GM12872 (cell line): Measurements from ENCODE around the gene PLEKHG7.

Experiments
- CTCF ChIP-seq: IDR thresholded peaks from 3 replicates; pipeline ENCODE4 v1.5.1; 2011; ENCODE audit warnings: low read depth, mild to moderate bottlenecking, low read length, moderate library complexity; ENCODE audit not compliant: insufficient read depth

PLEKHG7 gene

DNA sequence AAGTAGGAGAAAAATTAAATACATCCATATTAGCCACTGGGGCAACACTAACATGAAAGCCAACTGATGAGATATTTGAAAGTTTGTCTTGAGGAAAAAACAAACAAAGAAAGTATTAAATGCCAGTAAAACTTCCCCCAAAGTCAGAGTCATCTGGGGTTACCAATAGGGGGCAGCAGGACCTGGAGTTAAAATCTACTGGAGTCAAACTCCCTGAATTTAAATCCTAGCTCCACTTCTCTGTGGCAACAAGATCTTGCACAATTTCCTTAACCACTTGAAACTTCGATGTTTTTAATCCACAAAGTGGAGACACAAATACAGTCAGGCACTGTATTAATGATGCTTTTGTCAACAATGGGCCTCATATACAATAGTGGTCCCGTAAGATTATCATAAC, 14.4 kb downstream of the PLEKHG7 start:
- TF ChIP-seq CTCF, result peak; percentile 41

DNA sequence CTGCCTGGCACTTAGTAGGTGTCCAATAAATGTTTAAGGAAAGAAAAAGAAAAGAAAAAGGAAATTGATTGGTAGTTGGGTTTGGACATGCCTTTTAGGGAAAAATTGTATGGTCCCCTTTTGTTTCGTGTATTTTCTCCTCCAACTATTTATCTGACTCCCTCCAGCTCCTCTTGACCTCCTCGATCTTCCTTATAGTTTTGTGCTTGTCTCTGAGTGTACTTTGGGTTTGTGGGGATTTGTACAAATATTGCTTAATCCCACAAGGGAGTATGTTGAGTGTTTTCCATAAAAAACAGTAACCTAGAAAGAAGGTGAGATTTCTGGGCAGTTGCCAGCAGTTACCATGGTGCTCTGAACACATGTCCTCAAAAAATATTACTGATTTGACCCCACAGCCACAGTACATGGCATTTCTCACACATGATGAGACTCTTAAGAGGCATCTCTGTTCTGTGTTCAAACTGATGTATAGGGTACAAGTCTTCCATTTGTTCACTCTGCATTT, 15.7 kb downstream of the PLEKHG7 start:
- TF ChIP-seq CTCF, result no peak

DNA sequence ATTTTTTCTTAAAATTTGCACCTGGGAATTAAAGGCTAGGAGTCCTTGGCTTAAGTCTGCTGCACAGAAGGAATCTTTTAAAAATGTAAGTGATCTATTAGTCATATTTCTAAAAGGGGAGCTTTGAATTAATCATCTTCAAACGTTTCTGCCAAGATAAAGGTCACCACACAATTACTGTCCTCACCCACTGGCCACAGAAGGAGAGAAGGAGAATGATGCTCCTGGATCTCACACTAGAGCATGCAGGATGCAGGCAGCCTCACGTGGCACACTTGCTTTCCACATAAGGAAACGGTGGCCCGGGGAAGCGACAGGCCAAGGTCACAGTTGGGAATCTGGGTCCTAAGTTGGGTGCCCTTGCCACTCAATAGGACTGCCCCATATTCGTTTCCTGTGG, 16.9 kb downstream of the PLEKHG7 start:
- TF ChIP-seq CTCF, result no peak

DNA sequence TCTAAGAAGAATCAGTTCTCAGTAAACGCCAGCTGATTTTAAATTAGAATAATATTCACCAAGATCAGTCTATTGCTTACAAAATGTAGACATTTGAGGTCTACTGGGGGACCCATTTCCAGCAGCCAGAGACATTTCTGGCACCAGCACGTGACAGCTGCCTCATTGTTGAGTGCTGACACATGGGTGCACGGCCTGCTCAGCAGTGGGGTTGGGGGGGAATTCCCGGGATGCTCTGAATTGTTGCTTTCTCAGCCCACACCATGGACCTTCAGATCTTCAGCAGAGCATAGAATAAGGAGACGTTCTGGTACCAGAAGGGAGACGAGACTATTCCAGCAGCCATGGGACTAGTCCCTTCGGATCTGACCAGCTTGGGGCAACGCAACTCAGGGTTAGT, 18.3 kb downstream of the PLEKHG7 start:
- TF ChIP-seq CTCF, result no peak

DNA sequence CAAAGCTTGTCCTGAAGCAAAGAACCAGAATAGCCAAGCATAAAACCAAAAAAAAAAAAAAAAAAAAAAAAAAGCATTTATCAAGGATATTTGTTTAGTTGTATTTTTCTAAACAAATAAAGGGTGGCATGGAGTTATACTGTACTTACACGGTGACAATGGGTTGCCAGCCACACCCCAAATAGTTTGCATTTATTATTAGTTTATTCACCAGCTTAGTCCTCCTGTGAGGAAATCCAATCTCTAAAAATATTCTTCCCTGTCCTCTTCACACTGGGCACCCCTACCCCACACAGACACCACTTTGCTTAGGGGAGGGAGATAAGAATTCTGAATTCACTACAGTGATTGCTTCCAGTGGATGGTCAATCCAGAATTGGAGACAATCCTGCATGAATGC, 18.9 kb downstream of the PLEKHG7 start:
- no peak for TF ChIP-seq CTCF

DNA sequence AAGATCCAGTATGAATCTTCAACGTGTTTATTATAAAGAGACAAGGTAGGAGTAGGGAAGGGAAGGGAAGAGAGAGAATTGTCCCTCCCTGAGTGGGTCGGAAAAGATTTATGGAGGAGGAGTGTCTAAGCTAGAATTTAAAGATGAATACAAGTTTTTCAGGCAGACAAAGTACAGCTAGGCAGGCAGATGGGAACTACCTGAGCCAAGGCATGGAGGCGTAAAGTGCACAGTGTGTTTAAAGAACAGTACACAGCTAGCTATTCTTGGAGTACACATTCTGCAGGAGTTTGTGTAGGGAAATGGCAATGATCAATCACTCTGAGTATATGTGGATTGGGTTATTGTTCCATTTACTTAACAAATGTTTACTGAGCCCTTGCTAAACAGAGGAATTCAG, 20.1 kb downstream of the PLEKHG7 start:
- no peak for TF ChIP-seq CTCF

DNA sequence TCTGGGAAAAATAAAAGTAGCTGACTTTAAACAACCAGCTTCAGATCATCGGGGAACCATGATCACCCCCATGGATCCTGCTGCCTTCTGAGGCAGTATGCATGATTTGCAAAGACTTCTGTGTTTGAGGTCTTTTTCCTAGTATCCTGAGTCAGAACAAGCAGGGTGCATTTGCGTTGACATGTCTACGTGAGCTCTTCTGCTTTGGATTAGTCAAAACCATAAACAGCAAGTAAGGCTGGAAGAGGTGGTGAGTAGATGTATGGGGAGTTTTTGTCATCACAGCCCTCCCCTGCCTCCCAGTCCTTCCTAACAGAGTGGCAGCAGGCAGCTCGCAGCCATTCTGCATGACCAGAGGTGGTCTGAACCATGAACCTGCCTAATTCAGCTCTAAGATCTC, 24.1 kb downstream of the PLEKHG7 start:
- no peak for TF ChIP-seq CTCF
